Skeletal muscle tissue (tissue), 4 donors: Measurements from ENCODE around the gene FGFR1OP2. TPM values are rescaled to one million over a fixed set of nuclear protein-coding genes. Genes with fewer than 3 reads are reported as not detected.
A peak's percentile ranks its signal among the peaks of the same experiment; 100 is the strongest.

Experiments used
- H3K27ac ChIP-seq: one replicate; pipeline ENCODE4 v1.7.0; 2013; ENCODE audit warnings: mild to moderate bottlenecking, low read depth, low read length, inconsistent platforms
- H3K27me3 ChIP-seq, 3 donors: one replicate each; pipeline ENCODE4 v1.7.0; 2013; ENCODE audit warnings: low read length in 3 of 3; ENCODE audit not compliant: control insufficient read depth in 3 of 3, insufficient read depth in 3 of 3
- H3K36me3 ChIP-seq, 3 donors: one replicate each; pipeline ENCODE4 v1.7.0; 2013; ENCODE audit warnings: low read length in 3 of 3; ENCODE audit not compliant: control insufficient read depth in 3 of 3, insufficient read depth in 3 of 3
- H3K4me1 ChIP-seq, 3 donors: one replicate each; pipeline ENCODE4 v1.7.0; 2013; ENCODE audit warnings: low read length in 3 of 3, mild to moderate bottlenecking in 3 of 3; ENCODE audit not compliant: control insufficient read depth in 3 of 3, insufficient read depth in 3 of 3
- H3K4me3 ChIP-seq, 3 donors: one replicate each; pipeline ENCODE4 v1.7.0; 2013; ENCODE audit warnings: low read length in 3 of 3
- H3K9ac ChIP-seq, 3 donors: one replicate each; pipeline ENCODE4 v1.7.0; 2013; ENCODE audit warnings: low read length in 3 of 3, mild to moderate bottlenecking in 3 of 3, moderate library complexity in 2 of 3, low read depth in 1 of 3
- H3K9me3 ChIP-seq, 3 donors: one replicate each; pipeline ENCODE4 v1.7.0; 2013; ENCODE audit warnings: low read length in 3 of 3; ENCODE audit not compliant: control insufficient read depth in 3 of 3
- total RNA-seq: library from RNA; depleted of rRNA; stranded (reverse); fragments of >200 nt; gene quantifications from one replicate; pipeline ENCODE4 v1.2.3, GENCODE V29; 2014
- donor health status: Osteomylitis.

The FGFR1OP2 gene
- total RNA-seq, 1 donor from 2014 or later, result 23.5 TPM

GRCh38 chr12:26995706-26996105 is 57.4 kb downstream of the FGFR1OP2 start:
- H3K4me1 ChIP-seq, result no peaks in the 10 kb centered on the region
- no peak overlapping the region for H3K27ac ChIP-seq
- H3K36me3 ChIP-seq, result peaks cover 7 to 40% (median 28%) of the 10 kb centered on the region in 3 donors
- no peaks in the 10 kb centered on the region for H3K9me3 ChIP-seq
- H3K4me3 ChIP-seq, result no peak overlapping the region
- no peak overlapping the region for H3K9ac ChIP-seq
- no peaks in the 10 kb centered on the region for H3K27me3 ChIP-seq

GRCh38 chr12:26997003-26997402 is 58.7 kb downstream of the FGFR1OP2 start:
- peaks cover 7 to 39% (median 28%) of the 10 kb centered on the region in 3 donors for H3K36me3 ChIP-seq
- no peak overlapping the region for H3K4me3 ChIP-seq
- no peaks in the 10 kb centered on the region for H3K27me3 ChIP-seq
- H3K9ac ChIP-seq, result no peak overlapping the region
- no peaks in the 10 kb centered on the region for H3K4me1 ChIP-seq
- peak overlapping the region; percentile 23 for H3K27ac ChIP-seq
- H3K9me3 ChIP-seq, result no peaks in the 10 kb centered on the region

DNA sequence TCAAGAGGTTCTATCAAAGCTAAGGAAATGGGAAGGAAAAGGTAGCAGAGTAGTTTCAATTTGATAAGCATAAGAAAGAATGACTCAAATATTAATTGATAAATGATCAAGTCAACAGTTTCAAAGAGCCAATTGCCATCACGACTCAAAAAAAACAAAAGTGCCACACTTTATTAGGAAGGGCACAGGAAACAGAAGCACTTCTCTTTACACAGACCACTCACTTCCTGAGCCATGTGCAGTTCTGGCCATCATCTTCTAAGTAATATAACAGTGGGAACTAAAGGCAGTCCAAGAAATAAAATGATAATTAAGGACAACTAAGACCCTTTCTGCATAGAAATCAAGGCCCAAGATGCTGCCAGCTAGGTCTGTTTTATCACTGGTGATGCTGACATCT is 62.7 kb downstream of the FGFR1OP2 start:
- no peak overlapping the region for H3K4me3 ChIP-seq
- H3K36me3 ChIP-seq, result peaks cover 0 to 17% (median 7%) of the 10 kb centered on the region in 3 donors
- no peak overlapping the region for H3K27ac ChIP-seq
- H3K9ac ChIP-seq, result no peak overlapping the region
- no peaks in the 10 kb centered on the region for H3K9me3 ChIP-seq
- no peaks in the 10 kb centered on the region for H3K4me1 ChIP-seq
- no peaks in the 10 kb centered on the region for H3K27me3 ChIP-seq

- Histone ChIP-seq H3K36me3 (peaks cover 0 to 15% (median 7%) of the 10 kb centered on the region in 3 donors), H3K9me3 (no peaks in the 10 kb centered on the region), H3K4me3 (no peak overlapping the region), H3K9ac (no peak overlapping the region), H3K27me3 (no peaks in the 10 kb centered on the region), H3K27ac (no peak overlapping the region), H3K4me1 (no peaks in the 10 kb centered on the region)
These were observed 63.4 kb downstream of the FGFR1OP2 start for GRCh38 chr12:27001663-27002062.

DNA sequence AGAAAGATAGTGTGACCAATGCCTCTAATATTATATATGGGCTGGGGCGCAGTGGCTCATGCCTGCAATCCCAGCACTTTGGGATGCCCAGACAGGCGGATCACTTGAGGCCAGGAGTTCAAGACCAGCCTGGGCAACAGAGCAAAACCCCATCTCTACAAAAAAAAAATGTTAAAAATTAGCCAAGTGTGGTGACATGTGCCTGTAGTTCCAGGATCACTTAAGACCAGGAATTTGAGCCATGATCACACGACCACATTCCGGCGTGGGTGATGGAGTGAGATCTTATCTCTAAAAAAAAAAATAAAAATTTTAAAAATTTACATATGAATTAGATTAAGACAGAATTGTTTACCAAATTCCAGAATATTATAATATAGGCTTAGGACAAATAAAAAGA is 63.9 kb downstream of the FGFR1OP2 start:
- H3K9me3 ChIP-seq, result no peaks in the 10 kb centered on the region
- no peaks in the 10 kb centered on the region for H3K27me3 ChIP-seq
- no peak overlapping the region for H3K9ac ChIP-seq
- H3K4me1 ChIP-seq, result no peaks in the 10 kb centered on the region
- no peak overlapping the region for H3K4me3 ChIP-seq
- H3K27ac ChIP-seq, result no peak overlapping the region
- H3K36me3 ChIP-seq, result peaks cover 0 to 12% (median 7%) of the 10 kb centered on the region in 3 donors

DNA sequence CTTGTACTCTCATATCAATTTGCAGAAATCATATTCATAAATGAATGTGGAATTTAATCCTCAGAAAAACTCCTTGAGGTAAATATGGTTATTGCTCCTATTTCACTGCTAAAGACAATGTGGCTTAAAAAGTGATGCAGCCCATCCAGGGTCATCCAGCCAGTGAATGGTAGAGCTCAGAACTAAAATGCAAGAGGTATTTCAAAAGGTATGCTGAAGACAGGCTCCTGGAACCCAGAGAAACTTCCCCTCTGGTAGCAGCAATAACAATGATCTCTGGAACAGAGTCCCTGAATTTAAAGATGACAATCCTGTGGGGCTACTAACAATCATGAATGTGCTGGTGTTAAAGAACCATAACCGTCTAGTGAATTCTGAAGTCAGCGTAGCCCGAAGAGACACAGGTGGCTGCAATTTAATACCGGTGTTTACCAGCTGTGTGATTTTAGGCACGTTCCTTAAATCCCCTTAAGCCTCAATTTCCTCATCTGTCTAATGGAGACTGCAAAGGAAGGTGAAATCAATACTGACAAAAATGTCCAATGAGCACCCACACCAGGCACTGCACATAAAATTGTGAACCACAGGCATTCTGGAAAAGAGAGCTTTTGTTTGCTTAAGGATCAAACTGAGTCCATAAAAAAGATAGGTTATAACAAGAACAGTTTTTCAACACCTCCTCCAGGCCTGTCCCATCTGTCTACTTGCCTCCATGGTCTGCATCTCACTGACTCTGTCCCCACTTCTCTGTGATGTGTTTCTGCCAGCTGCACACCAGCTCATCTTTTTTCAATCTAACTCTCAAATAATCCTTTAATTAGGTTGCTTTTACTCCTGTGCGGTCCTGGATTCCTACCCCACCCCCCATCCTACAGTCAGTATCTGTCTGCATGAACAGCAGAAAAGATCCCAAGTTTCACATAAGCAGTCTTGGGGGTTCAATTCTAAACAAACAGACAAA is 65.4 kb downstream of the FGFR1OP2 start:
- Histone ChIP-seq H3K4me3 (no peak overlapping the region), H3K9me3 (no peaks in the 10 kb centered on the region), H3K27me3 (no peaks in the 10 kb centered on the region), H3K4me1 (no peaks in the 10 kb centered on the region), H3K9ac (no peak overlapping the region), H3K27ac (no peak overlapping the region), H3K36me3 (peaks cover 0 to 7% (median 3%) of the 10 kb centered on the region in 3 donors)

DNA sequence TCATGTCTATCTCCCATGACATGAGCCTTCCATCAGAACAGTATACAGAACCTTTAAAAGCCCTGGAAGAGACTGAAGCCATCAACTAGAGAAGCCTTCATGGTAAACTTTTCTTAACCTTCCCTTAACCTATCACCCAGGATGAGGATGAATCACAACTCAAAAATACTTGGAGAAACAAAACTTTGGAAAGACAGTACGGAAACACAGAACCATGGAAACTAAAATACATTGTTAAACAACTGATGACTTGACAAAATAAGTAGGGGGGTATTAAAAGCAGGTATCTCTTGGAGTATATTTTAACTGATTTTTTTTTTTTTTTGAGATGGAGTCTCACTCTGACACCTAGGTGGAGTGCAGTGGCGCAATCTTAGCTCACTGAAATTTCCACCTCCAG is 67.2 kb downstream of the FGFR1OP2 start:
- H3K27ac ChIP-seq, result no peak overlapping the region
- no peak overlapping the region for H3K4me3 ChIP-seq
- H3K36me3 ChIP-seq, result no peaks in the 10 kb centered on the region
- H3K9ac ChIP-seq, result no peak overlapping the region
- no peaks in the 10 kb centered on the region for H3K9me3 ChIP-seq
- no peaks in the 10 kb centered on the region for H3K27me3 ChIP-seq
- H3K4me1 ChIP-seq, result no peaks in the 10 kb centered on the region

- Histone ChIP-seq H3K4me3 (no peak overlapping the region), H3K9me3 (no peaks in the 10 kb centered on the region), H3K4me1 (peaks cover 0 to 7% (median under 1%) of the 10 kb centered on the region in 3 donors), H3K9ac (no peak overlapping the region), H3K36me3 (no peaks in the 10 kb centered on the region), H3K27me3 (no peaks in the 10 kb centered on the region), H3K27ac (no peak overlapping the region)
These were observed 68.7 kb downstream of the FGFR1OP2 start for GRCh38 chr12:27006797-27007467.

DNA sequence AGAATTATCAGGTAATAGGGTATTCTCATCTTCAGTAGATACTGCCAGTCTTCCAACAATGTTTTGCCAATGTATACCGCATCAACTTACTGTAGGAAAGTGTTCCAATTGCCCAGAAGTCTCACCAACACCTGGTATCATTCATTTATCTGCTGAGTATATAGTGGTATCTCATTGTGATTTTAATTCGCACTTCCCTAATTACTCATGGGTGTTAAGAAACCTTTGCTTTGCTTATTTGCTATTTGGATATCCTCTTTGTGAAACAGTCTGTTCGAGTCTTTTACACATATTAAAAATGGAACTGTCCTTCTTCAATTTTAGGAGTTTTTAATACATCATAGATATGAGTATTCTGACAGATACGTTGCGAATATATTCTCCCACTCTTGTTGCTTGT is 69.8 kb downstream of the FGFR1OP2 start:
- Histone ChIP-seq H3K27me3 (no peaks in the 10 kb centered on the region), H3K36me3 (no peaks in the 10 kb centered on the region), H3K27ac (no peak overlapping the region), H3K9ac (no peak overlapping the region), H3K9me3 (no peaks in the 10 kb centered on the region), H3K4me1 (peaks cover 1 to 13% (median 11%) of the 10 kb centered on the region in 3 donors), H3K4me3 (no peak overlapping the region)

GRCh38 chr12:27009881-27010301 is 71.6 kb downstream of the FGFR1OP2 start:
- no peak overlapping the region for H3K27ac ChIP-seq
- H3K27me3 ChIP-seq, result no peaks in the 10 kb centered on the region
- no peak overlapping the region for H3K4me3 ChIP-seq
- H3K9ac ChIP-seq, result no peak overlapping the region
- H3K36me3 ChIP-seq, result no peaks in the 10 kb centered on the region
- no peaks in the 10 kb centered on the region for H3K9me3 ChIP-seq
- peaks cover 5 to 23% (median 17%) of the 10 kb centered on the region in 3 donors for H3K4me1 ChIP-seq
